HEK293 (cell line): ENCODE measurements around the gene MAPKAPK3.

Experiments used
- CTCF ChIA-PET: fragments of 350-600 bp; formaldehyde crosslinking; extraction: SDS; loops from one replicate; lab custom pipeline; 2021; ENCODE audit warnings: antibody characterized with exemption; lab: Yijun Ruan, JAX
- POLR2A ChIA-PET: fragments of 300-600 bp; formaldehyde crosslinking; extraction: SDS; loops from one replicate; lab custom pipeline; 2020; ENCODE audit warnings: antibody characterized with exemption, inconsistent platforms; lab: Yijun Ruan, JAX
- H3K27ac ChIP-seq: fragments of 200-500 bp; sonication (Bioruptor generic); 2 replicates; pipeline ENCODE4 v1.5.1; 2014; ENCODE audit warnings: low read depth, low read length, control low read depth, inconsistent platforms; ENCODE audit errors: extremely low read depth
- H3K36me3 ChIP-seq, 2 experiments: fragments of 200-500 bp in 1 of 2; sonication (Bioruptor generic) in 1 of 2; 1 replicate in 1 of 2; 2 replicates in 1 of 2; pipeline ENCODE4 v1.5.1; 2014 to 2017; ENCODE audit warnings: inconsistent platforms in 2 of 2, low read length in 2 of 2; ENCODE audit not compliant: control insufficient read depth in 2 of 2, insufficient read depth in 1 of 2
- H3K4me1 ChIP-seq: fragments of 200-500 bp; sonication (Bioruptor generic); 2 replicates; pipeline ENCODE4 v1.5.1; 2014; ENCODE audit warnings: mild to moderate bottlenecking, low read length, inconsistent platforms; ENCODE audit not compliant: control insufficient read depth, insufficient read depth
- H3K4me3 ChIP-seq: 2 replicates; pipeline ENCODE4 v1.5.1; 2011; ENCODE audit warnings: low read depth, mild to moderate bottlenecking, control low read depth, low read length, moderate library complexity
- H3K9me3 ChIP-seq: fragments of 200-500 bp; sonication (Bioruptor generic); 2 replicates; pipeline ENCODE4 v1.5.1; 2014; ENCODE audit warnings: low read depth, low read length, inconsistent platforms; ENCODE audit not compliant: control insufficient read depth, insufficient read depth
- GLIS1 ChIP-seq: fragments of 450-650 bp; formaldehyde crosslinking; IDR thresholded peaks from 2 replicates; pipeline ENCODE4 v1.5.1; 2016; ENCODE audit warnings: missing biosample characterization, missing genetic modification characterization
- GLIS2 ChIP-seq: fragments of 450-650 bp; formaldehyde crosslinking; IDR thresholded peaks from 2 replicates; pipeline ENCODE4 v1.5.1; 2016; ENCODE audit warnings: missing biosample characterization, missing genetic modification characterization
- HOXD13 ChIP-seq: sonication (generic); formaldehyde crosslinking; IDR thresholded peaks from 2 replicates; pipeline ENCODE4 v1.8.0; 2022; ENCODE audit warnings: missing genetic modification reagents, borderline replicate concordance
- REPIN1 ChIP-seq: fragments of 450-650 bp; formaldehyde crosslinking; IDR thresholded peaks from 2 replicates; pipeline ENCODE4 v1.5.1; 2017; ENCODE audit warnings: missing biosample characterization, missing genetic modification characterization, low read depth
- SP7 ChIP-seq: fragments of 450-650 bp; formaldehyde crosslinking; IDR thresholded peaks from 2 replicates; pipeline ENCODE4 v1.5.1; 2016; ENCODE audit warnings: missing biosample characterization, missing genetic modification characterization
- ZBTB20 ChIP-seq: fragments of 450-650 bp; formaldehyde crosslinking; IDR thresholded peaks from 2 replicates; pipeline ENCODE4 v1.5.1; 2016; ENCODE audit warnings: missing biosample characterization, missing genetic modification characterization
- ZBTB48 ChIP-seq: fragments of 450-650 bp; formaldehyde crosslinking; IDR thresholded peaks from 2 replicates; pipeline ENCODE4 v1.5.1; 2016; ENCODE audit warnings: missing biosample characterization, missing genetic modification characterization
- ZIC2 ChIP-seq: fragments of 450-650 bp; formaldehyde crosslinking; IDR thresholded peaks from 2 replicates; pipeline ENCODE4 v1.5.1; 2016; ENCODE audit warnings: missing biosample characterization, missing genetic modification characterization
- ZNF132 ChIP-seq: fragments of 450-650 bp; formaldehyde crosslinking; IDR thresholded peaks from 2 replicates; pipeline ENCODE4 v1.5.1; 2017; ENCODE audit warnings: missing biosample characterization, missing genetic modification characterization, borderline replicate concordance
- ZNF174 ChIP-seq: fragments of 450-650 bp; formaldehyde crosslinking; IDR thresholded peaks from 2 replicates; pipeline ENCODE4 v1.5.0; 2017; ENCODE audit warnings: missing biosample characterization, mild to moderate bottlenecking, missing genetic modification characterization
- ZNF211 ChIP-seq: fragments of 450-650 bp; formaldehyde crosslinking; IDR thresholded peaks from 2 replicates; pipeline ENCODE4 v1.5.1; 2016; ENCODE audit warnings: low read depth, missing biosample characterization, missing genetic modification characterization
- ZNF549 ChIP-seq: fragments of 450-650 bp; IDR thresholded peaks from 2 replicates; pipeline ENCODE4 v1.5.1; 2018; ENCODE audit warnings: missing biosample characterization, missing genetic modification characterization, mild to moderate bottlenecking, inconsistent platforms, moderate library complexity
- ZNF571 ChIP-seq: fragments of 450-650 bp; formaldehyde crosslinking; IDR thresholded peaks from 2 replicates; pipeline ENCODE4 v1.5.0; 2017; ENCODE audit warnings: missing biosample characterization, missing genetic modification characterization
- ZNF600 ChIP-seq: fragments of 450-650 bp; formaldehyde crosslinking; IDR thresholded peaks from 2 replicates; pipeline ENCODE4 v1.5.1; 2016; ENCODE audit warnings: missing biosample characterization, missing genetic modification characterization
- ZNF654 ChIP-seq: fragments of 450-650 bp; formaldehyde crosslinking; IDR thresholded peaks from 2 replicates; pipeline ENCODE4 v1.5.1; 2016; ENCODE audit warnings: low read depth, missing biosample characterization, missing genetic modification characterization
- ZNF664 ChIP-seq: fragments of 450-650 bp; formaldehyde crosslinking; IDR thresholded peaks from 2 replicates; pipeline ENCODE4 v1.5.1; 2016; ENCODE audit warnings: missing biosample characterization, missing genetic modification characterization
- ZNF707 ChIP-seq: fragments of 450-650 bp; formaldehyde crosslinking; IDR thresholded peaks from 2 replicates; pipeline ENCODE4 v1.5.1; 2016; ENCODE audit warnings: missing biosample characterization, missing genetic modification characterization
- ZNF768 ChIP-seq: fragments of 450-650 bp; formaldehyde crosslinking; IDR thresholded peaks from 2 replicates; pipeline ENCODE4 v1.5.1; 2018; ENCODE audit warnings: missing biosample characterization, mild to moderate bottlenecking, missing genetic modification characterization
- ZSCAN16 ChIP-seq: fragments of 450-650 bp; formaldehyde crosslinking; IDR thresholded peaks from 2 replicates; pipeline ENCODE4 v1.5.1; 2016; ENCODE audit warnings: missing biosample characterization, missing genetic modification characterization
- TF ChIP-seq, protein P1 (sequence below): fragments of 450-650 bp; formaldehyde crosslinking; IDR thresholded peaks from 2 replicates; pipeline ENCODE4 v1.5.1; 2016; ENCODE audit warnings: missing biosample characterization, missing genetic modification characterization
- TF ChIP-seq, protein P2 (sequence below): fragments of 450-650 bp; formaldehyde crosslinking; IDR thresholded peaks from 2 replicates; pipeline ENCODE4 v1.5.1; 2016; ENCODE audit warnings: missing biosample characterization, missing genetic modification characterization
- TF ChIP-seq, protein P3 (sequence below): fragments of 450-650 bp; formaldehyde crosslinking; IDR thresholded peaks from 2 replicates; pipeline ENCODE4 v1.5.1; 2016; ENCODE audit warnings: missing biosample characterization, missing genetic modification characterization
- TF ChIP-seq, protein P4 (sequence below): fragments of 450-650 bp; formaldehyde crosslinking; IDR thresholded peaks from 2 replicates; pipeline ENCODE4 v1.5.1; 2016; ENCODE audit warnings: missing biosample characterization, missing genetic modification characterization, borderline replicate concordance
- TF ChIP-seq, protein P5 (sequence below): fragments of 450-650 bp; formaldehyde crosslinking; optimal IDR thresholded peaks from 2 replicates; pipeline ENCODE3; 2016; ENCODE audit warnings: missing biosample characterization, mild to moderate bottlenecking, missing genetic modification characterization
- TF ChIP-seq, protein P6 (sequence below): fragments of 450-650 bp; formaldehyde crosslinking; IDR thresholded peaks from 2 replicates; pipeline ENCODE4 v1.5.1; 2016; ENCODE audit warnings: missing biosample characterization, missing genetic modification characterization

Gene MAPKAPK3

DNA sequence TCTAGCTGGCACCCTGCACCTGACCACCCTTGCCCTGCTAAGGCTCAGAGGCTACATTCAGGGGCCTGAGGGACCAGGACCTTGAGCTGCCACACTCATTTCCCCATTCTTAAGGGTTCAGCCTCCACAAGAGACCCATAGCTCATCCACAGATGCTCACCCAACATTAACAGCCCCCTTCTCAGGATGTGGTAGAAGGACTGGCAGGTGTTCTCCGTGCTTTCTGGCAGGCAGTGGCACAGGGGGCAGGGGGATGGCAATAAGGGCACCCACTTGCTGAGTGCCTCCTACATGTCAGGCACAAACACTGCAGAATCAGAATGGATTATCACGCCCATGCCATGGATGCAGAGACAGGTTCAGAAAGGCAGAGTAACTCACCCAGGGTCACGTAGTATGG, 9.4 kb downstream of the MAPKAPK3 start (continued):
- no peak for TF ChIP-seq ZNF132 (tag by site-specific recombination)
- no peak for TF ChIP-seq ZBTB48 (tag by site-specific recombination)

DNA sequence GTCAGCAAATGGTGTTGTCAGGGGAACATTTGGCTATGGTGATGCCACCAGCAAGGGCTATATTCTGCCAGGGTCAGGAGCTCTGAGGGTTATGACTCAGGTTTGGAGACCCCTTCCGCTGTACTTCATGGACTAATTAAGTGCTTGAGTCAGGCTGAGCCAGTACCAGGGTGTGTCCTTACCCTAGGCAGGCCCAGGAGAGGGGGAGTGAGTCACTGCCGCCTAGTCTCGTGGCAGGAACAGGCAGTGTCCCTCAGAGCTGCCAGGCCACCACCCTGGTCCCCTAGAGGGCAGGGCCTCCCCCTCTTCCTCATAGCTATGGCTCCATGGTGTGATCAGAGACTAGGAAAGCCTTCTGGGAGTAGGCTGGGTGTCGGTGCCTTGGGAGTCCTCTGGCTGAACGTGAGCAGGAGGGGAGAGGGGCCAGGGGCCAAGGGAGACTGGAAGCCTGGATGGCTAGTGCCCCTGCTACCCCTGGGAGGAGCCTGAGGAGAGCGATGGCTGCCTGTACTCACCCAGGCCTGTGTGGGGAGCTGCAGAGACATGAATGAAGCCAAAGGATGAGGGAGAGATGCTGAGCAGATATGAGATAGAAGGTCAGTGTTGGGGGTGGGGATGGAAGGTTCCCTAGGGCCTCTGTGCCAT, 10.6 kb downstream of the MAPKAPK3 start:
- TF ChIP-seq, protein P1, sequence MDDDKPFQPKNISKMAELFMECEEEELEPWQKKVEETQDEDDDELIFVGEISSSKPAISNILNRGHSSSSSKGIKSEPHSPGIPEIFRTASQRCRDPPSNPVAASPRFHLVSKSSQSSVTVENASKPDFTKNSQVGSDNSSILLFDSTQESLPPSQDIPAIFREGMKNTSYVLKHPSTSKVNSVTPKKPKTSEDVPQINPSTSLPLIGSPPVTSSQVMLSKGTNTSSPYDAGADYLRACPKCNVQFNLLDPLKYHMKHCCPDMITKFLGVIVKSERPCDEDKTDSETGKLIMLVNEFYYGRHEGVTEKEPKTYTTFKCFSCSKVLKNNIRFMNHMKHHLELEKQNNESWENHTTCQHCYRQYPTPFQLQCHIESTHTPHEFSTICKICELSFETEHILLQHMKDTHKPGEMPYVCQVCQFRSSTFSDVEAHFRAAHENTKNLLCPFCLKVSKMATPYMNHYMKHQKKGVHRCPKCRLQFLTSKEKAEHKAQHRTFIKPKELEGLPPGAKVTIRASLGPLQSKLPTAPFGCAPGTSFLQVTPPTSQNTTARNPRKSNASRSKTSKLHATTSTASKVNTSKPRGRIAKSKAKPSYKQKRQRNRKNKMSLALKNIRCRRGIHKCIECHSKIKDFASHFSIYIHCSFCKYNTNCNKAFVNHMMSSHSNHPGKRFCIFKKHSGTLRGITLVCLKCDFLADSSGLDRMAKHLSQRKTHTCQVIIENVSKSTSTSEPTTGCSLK (tag by site-specific recombination), result no peak
- TF ChIP-seq, protein P2, sequence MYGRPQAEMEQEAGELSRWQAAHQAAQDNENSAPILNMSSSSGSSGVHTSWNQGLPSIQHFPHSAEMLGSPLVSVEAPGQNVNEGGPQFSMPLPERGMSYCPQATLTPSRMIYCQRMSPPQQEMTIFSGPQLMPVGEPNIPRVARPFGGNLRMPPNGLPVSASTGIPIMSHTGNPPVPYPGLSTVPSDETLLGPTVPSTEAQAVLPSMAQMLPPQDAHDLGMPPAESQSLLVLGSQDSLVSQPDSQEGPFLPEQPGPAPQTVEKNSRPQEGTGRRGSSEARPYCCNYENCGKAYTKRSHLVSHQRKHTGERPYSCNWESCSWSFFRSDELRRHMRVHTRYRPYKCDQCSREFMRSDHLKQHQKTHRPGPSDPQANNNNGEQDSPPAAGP, result 0 out of 2 replicates have a peak, but pooled peaks have one; percentile 26
- TF ChIP-seq ZNF664 (tag by site-specific recombination), result no peak
- TF ChIP-seq ZNF600 (tag by site-specific recombination), result 0 out of 2 replicates have a peak, but pooled peaks have one; percentile 15
- no peak for TF ChIP-seq ZNF707 (tag by site-specific recombination)
- peak; percentile 55; the same call in 1 of the 2 replicates for TF ChIP-seq ZBTB48 (tag by site-specific recombination)
- no peak for TF ChIP-seq ZNF549
- TF ChIP-seq ZBTB20, result 0 out of 2 replicates have a peak, but pooled peaks have one; percentile 13
- no peak for TF ChIP-seq ZNF571 (tag by site-specific recombination)
- TF ChIP-seq ZNF211 (tag by site-specific recombination), result no peak
- TF ChIP-seq GLIS2 (tag by site-specific recombination), result peak; percentile 53
- TF ChIP-seq SP7 (tag by site-specific recombination), result 0 out of 2 replicates have a peak, but pooled peaks have one; percentile 28
- TF ChIP-seq, protein P3, sequence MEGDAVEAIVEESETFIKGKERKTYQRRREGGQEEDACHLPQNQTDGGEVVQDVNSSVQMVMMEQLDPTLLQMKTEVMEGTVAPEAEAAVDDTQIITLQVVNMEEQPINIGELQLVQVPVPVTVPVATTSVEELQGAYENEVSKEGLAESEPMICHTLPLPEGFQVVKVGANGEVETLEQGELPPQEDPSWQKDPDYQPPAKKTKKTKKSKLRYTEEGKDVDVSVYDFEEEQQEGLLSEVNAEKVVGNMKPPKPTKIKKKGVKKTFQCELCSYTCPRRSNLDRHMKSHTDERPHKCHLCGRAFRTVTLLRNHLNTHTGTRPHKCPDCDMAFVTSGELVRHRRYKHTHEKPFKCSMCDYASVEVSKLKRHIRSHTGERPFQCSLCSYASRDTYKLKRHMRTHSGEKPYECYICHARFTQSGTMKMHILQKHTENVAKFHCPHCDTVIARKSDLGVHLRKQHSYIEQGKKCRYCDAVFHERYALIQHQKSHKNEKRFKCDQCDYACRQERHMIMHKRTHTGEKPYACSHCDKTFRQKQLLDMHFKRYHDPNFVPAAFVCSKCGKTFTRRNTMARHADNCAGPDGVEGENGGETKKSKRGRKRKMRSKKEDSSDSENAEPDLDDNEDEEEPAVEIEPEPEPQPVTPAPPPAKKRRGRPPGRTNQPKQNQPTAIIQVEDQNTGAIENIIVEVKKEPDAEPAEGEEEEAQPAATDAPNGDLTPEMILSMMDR (tag by site-specific recombination), result peak; percentile 52; the same call in 1 of the 2 replicates
- TF ChIP-seq, protein P4, sequence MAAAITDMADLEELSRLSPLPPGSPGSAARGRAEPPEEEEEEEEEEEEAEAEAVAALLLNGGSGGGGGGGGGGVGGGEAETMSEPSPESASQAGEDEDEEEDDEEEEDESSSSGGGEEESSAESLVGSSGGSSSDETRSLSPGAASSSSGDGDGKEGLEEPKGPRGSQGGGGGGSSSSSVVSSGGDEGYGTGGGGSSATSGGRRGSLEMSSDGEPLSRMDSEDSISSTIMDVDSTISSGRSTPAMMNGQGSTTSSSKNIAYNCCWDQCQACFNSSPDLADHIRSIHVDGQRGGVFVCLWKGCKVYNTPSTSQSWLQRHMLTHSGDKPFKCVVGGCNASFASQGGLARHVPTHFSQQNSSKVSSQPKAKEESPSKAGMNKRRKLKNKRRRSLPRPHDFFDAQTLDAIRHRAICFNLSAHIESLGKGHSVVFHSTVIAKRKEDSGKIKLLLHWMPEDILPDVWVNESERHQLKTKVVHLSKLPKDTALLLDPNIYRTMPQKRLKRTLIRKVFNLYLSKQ (tag by site-specific recombination), result no peak
- TF ChIP-seq ZNF174, result no peak
- TF ChIP-seq GLIS1, result peak; percentile 43; the same call in 1 of the 2 replicates
- TF ChIP-seq, protein P5, sequence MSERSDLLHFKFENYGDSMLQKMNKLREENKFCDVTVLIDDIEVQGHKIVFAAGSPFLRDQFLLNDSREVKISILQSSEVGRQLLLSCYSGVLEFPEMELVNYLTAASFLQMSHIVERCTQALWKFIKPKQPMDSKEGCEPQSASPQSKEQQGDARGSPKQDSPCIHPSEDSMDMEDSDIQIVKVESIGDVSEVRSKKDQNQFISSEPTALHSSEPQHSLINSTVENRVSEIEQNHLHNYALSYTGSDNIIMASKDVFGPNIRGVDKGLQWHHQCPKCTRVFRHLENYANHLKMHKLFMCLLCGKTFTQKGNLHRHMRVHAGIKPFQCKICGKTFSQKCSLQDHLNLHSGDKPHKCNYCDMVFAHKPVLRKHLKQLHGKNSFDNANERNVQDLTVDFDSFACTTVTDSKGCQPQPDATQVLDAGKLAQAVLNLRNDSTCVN (tag by site-specific recombination), result no peak
- TF ChIP-seq ZSCAN16 (tag by site-specific recombination), result no peak
- peak; percentile 74 for TF ChIP-seq ZIC2 (tag by site-specific recombination)
- no peak for TF ChIP-seq ZNF768 (tag by site-specific recombination)
- peak; percentile 34 for TF ChIP-seq ZNF654 (tag by site-specific recombination)
- TF ChIP-seq, protein P6, sequence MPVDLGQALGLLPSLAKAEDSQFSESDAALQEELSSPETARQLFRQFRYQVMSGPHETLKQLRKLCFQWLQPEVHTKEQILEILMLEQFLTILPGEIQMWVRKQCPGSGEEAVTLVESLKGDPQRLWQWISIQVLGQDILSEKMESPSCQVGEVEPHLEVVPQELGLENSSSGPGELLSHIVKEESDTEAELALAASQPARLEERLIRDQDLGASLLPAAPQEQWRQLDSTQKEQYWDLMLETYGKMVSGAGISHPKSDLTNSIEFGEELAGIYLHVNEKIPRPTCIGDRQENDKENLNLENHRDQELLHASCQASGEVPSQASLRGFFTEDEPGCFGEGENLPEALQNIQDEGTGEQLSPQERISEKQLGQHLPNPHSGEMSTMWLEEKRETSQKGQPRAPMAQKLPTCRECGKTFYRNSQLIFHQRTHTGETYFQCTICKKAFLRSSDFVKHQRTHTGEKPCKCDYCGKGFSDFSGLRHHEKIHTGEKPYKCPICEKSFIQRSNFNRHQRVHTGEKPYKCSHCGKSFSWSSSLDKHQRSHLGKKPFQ (tag by site-specific recombination), result no peak
- no peak for TF ChIP-seq HOXD13 (CRISPR knock-in tag)
- TF ChIP-seq REPIN1 (tag by site-specific recombination), result no peak
- ChIA-PET POLR2A (no interaction called here), CTCF (interaction anchor here (0.5 to 2.8 kb wide), 13 partner anchors 9 to 616 kb away, joined by 3 to 25 read pairs (median 3); no protein-coding TSS in a partner anchor)
- Histone ChIP-seq H3K4me1 (peaks cover 2% of the 10 kb centered on the region), H3K4me3 (no peak overlapping the region), H3K9me3 (no peaks in the 10 kb centered on the region), H3K36me3 (peaks cover 0 to 17% of the 10 kb centered on the region in 2 experiments; a peak in 1 of 3 replicates), H3K27ac (no peak overlapping the region)
